Activated CD8-positive, alpha-beta memory T cell treated with anti-CD3 and anti-CD28 coated beads, Interleukin-2, amount 10 ng/mL, durations not matched to agents 7 days and 5 days (primary cell): ENCODE results near the gene SREBF2. TPM values are rescaled to one million over a fixed set of nuclear protein-coding genes. Genes with fewer than 3 reads are reported as not detected.
A peak's percentile ranks its signal among the peaks of the same experiment; 100 is the strongest.

ENCODE experiments used
- ATAC-seq: fragments of 150-1000 bp; cut with Tn5 transposase; one replicate; pipeline ENCODE4 v1.10.0; 2021; ENCODE audit warnings: moderate library complexity
- CTCF ChIA-PET: fragments of 350-600 bp; sonication (Branson Sonifier 250); formaldehyde crosslinking; loops from one replicate; lab custom pipeline; 2021; ENCODE audit warnings: antibody characterized with exemption; lab: Charles Lee
- DNase-seq: peaks from one replicate; pipeline ENCODE4 v3.0.0-alpha.2; 2020
- H3K27ac Mint-ChIP-seq: one replicate; pipeline ENCODE4 v1.8.0; 2021; ENCODE audit warnings: mild to moderate bottlenecking, mixed read lengths
- H3K27me3 Mint-ChIP-seq: one replicate; pipeline ENCODE4 v1.8.0; 2021; ENCODE audit warnings: mixed read lengths
- H3K36me3 Mint-ChIP-seq: one replicate; pipeline ENCODE4 v1.8.0; 2021; ENCODE audit warnings: mild to moderate bottlenecking, mixed read lengths
- H3K4me1 Mint-ChIP-seq: one replicate; pipeline ENCODE4 v1.8.0; 2021; ENCODE audit warnings: mixed read lengths
- H3K4me3 Mint-ChIP-seq: one replicate; pipeline ENCODE4 v1.8.0; 2021; ENCODE audit warnings: mild to moderate bottlenecking, moderate library complexity, mixed read lengths
- H3K9me3 Mint-ChIP-seq: one replicate; pipeline ENCODE4 v1.8.0; 2022; ENCODE audit warnings: low read depth, mixed read lengths
- total RNA-seq, 2 experiments: library from RNA; stranded (reverse); gene quantifications; one replicate each; pipeline ENCODE4 v1.2.3, GENCODE V29; 2021

SREBF2 gene
- total RNA-seq, 2 experiments from 2014 or later = 130 to 135 TPM

DNA sequence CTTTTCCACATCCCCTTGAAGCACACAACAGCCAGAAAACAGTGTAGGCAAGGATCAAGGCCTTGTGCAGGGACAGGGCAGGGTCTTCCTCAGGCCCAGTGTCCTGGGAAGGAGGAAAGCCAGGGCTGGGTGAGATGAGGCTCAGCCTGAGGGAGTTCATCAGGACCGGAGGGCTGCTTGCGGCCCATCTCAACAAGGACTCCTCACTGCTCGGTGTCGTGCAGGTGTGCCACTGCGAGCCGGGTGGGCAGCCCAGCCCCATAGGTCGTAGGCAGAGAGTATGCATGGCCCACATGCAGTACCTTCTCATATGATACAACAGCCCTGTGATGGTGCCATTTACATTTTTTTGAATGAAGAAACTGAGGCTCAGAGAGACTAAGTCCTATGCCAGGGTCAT, 69.1 kb downstream of the SREBF2 start:
- DNase-seq = no peak
- CTCF ChIA-PET = no interaction called here
- Mint-ChIP-seq H3K27ac (peak overlapping the region; percentile 24), H3K9me3 (no peaks in the 10 kb centered on the region), H3K36me3 (peaks cover 15% of the 10 kb centered on the region), H3K27me3 (no peaks in the 10 kb centered on the region), H3K4me3 (no peak overlapping the region), H3K4me1 (peaks cover 7% of the 10 kb centered on the region)
- no peak for ATAC-seq

DNA sequence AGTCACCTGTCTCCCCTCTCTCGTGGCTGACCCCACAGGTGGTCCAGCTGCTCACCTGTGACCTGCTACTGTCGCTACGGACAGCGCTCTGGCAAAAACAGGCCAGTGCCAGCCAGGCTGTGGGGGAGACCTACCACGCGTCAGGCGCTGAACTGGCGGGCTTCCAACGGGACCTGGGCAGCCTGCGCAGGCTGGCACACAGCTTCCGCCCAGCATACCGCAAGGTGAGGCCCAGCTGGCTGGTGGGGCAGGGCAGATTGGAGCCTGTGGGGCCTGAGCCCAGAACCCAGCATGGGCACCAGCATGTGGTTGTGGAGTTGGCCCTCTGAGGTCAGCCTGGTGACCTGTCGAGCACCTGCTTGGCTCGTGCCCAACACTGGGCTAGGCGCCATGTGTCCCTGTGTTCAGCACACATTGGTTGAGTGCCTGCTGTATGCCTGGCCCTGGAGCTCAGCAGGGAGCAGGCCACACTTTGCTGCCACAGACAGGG, 70.1 kb downstream of the SREBF2 start:
- Mint-ChIP-seq H3K4me3 (no peak overlapping the region), H3K4me1 (peaks cover 8% of the 10 kb centered on the region), H3K27ac (no peak overlapping the region), H3K27me3 (no peaks in the 10 kb centered on the region), H3K36me3 (peaks cover 9% of the 10 kb centered on the region), H3K9me3 (no peaks in the 10 kb centered on the region)
- ATAC-seq (no peak), DNase-seq (no peak)
- CTCF ChIA-PET = interaction anchor here (0.6 to 1.3 kb wide), 4 partner anchors 11 to 205 kb away, joined by 3 to 4 read pairs (median 3); no protein-coding TSS in a partner anchor

DNA sequence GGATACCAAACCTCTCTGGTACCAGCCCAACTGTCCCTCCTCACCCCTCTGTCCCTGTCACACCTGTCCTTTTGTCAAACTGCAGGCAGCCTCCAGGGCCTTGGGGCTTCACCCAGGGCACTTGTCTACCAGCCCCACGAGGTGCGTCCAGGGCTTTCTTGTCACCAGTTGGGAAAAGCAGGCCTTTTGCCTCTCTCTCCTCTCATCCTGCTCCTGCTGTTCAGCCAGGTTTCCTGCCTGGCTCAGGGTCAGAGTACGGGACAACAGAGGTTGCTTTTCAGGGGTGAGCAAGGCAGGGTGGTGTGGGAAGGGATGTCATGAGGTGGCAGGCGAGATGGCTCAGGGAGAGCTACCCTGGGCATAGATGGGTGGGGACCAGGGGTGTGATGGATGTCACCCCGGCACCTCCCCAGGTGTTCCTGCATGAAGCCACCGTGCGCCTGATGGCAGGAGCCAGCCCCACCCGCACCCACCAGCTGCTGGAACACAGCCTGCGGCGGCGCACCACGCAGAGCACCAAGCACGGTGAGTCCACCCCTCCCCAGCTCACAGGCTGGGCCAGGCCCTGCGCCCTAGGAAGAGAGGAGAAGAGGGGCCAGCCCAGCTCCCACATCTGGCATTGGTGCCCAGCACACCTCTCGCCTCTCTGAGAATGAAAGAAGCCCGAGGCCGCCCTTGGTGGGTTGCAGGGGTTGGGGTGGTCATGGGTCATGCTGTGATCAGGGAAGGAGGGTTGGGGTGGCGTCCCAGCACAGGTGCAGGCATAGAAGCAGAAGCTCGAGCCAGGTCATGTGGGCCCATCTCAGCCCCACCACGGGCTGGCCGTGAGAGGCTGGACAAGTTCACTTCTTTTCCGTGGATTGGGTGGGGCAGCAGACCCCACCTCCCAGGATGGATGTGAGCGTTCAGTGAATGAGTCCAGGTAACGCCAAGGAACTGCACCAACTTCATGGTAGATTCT, 71.8 kb downstream of the SREBF2 start:
- DNase-seq (no peak), ATAC-seq (no peak)
- no peaks in the 10 kb centered on the region for H3K9me3 Mint-ChIP-seq
- no peak overlapping the region for H3K4me3 Mint-ChIP-seq
- peaks cover 24% of the 10 kb centered on the region for H3K4me1 Mint-ChIP-seq
- peaks cover 3% of the 10 kb centered on the region for H3K36me3 Mint-ChIP-seq
- H3K27me3 Mint-ChIP-seq = peaks cover 8% of the 10 kb centered on the region
- CTCF ChIA-PET = interaction anchor here (1.9 kb wide), 1 partner anchor 36 kb away, joined by 4 read pairs; no protein-coding TSS in a partner anchor
- no peak overlapping the region for H3K27ac Mint-ChIP-seq

GRCh38 chr22:41905411-41906202, 72.7 kb downstream of the SREBF2 start:
- ATAC-seq (no peak), DNase-seq (no peak)
- peaks cover 3% of the 10 kb centered on the region for H3K36me3 Mint-ChIP-seq
- H3K27me3 Mint-ChIP-seq = peaks cover 11% of the 10 kb centered on the region
- H3K9me3 Mint-ChIP-seq = no peaks in the 10 kb centered on the region
- peak overlapping the region; percentile 20 for H3K27ac Mint-ChIP-seq
- H3K4me1 Mint-ChIP-seq = peaks cover 25% of the 10 kb centered on the region
- no peak overlapping the region for H3K4me3 Mint-ChIP-seq
- CTCF ChIA-PET = interaction anchor here (1.9 kb wide), 1 partner anchor 35 kb away, joined by 4 read pairs; no protein-coding TSS in a partner anchor

- no peak for ATAC-seq
- Mint-ChIP-seq H3K27me3 (peaks cover 20% of the 10 kb centered on the region), H3K4me3 (no peak overlapping the region), H3K4me1 (peaks cover 27% of the 10 kb centered on the region), H3K27ac (no peak overlapping the region), H3K9me3 (no peaks in the 10 kb centered on the region), H3K36me3 (peaks cover 3% of the 10 kb centered on the region)
- CTCF ChIA-PET = interaction anchor here (0.5 to 2.7 kb wide), 2 partner anchors 34 to 82 kb away, joined by 5 to 15 read pairs; no protein-coding TSS in a partner anchor
- DNase-seq = no peak
These were observed 73.9 kb downstream of the SREBF2 start for GRCh38 chr22:41906822-41907221.

GRCh38 chr22:41907436-41908401, 74.8 kb downstream of the SREBF2 start:
- ATAC-seq = peak; percentile 24

DNA sequence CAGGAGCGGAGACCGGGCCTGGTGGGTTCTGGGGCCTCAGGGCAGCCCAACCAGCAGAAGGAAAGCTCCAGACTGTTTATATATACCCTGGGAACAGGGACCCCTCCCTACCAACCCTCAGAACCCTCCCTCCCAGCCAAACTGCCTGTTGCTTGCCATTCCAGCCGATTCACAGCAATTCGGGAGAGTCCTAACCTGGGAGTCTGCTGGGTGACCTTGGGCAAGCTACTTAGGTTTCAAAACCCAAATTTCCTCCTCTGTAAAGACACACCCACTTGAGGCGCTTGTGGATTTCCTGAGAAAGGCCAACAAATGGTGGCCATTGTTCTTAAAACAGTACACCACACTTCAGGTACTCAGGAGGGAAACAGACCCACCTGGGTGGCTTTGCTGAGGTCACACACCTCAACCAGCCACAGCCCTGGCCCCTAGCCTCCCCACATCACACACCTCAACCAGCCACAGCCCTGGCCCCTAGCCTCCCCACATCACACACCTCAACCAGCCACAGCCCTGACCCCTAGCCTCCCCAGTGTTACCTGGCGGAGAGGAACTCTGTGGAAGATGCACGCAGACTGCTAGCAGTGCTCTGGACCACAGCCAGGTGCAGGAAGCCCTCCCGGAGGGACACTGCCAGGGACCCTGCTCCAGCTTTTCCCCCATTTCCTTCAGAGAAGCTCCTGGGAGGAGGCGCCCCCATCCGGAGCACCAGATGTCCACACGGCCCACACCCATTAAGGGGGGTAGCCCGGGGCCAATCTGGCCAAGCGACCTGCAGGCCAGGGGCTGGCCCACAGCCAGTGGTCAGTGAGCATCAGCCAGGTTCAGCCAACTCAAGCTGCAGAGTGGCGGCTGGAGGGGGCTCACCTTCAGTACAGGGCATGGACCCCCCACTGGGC, 75.8 kb downstream of the SREBF2 start:
- Mint-ChIP-seq H3K27me3 (peaks cover 38% of the 10 kb centered on the region), H3K4me3 (peak overlapping the region; percentile 32), H3K4me1 (peaks cover 27% of the 10 kb centered on the region), H3K36me3 (peaks cover 3% of the 10 kb centered on the region), H3K9me3 (no peaks in the 10 kb centered on the region), H3K27ac (peak overlapping the region; percentile 63)
- peak; percentile 37 for ATAC-seq
- CTCF ChIA-PET = interaction anchor here (0.8 to 2.7 kb wide), 9 partner anchors 8 to 505 kb away, joined by 3 to 15 read pairs (median 4); partner anchors contain the start of genes CENPM and TNFRSF13C
- DNase-seq = peak; percentile 73

More at GRCh38 chr22:41907436-41908401, 74.8 kb downstream of the SREBF2 start:
- peak overlapping the region; percentile 63 for H3K27ac Mint-ChIP-seq
- H3K27me3 Mint-ChIP-seq = peaks cover 29% of the 10 kb centered on the region
- no peaks in the 10 kb centered on the region for H3K9me3 Mint-ChIP-seq
- H3K4me3 Mint-ChIP-seq = no peak overlapping the region
- peaks cover 27% of the 10 kb centered on the region for H3K4me1 Mint-ChIP-seq
- peak; percentile 54 for DNase-seq
- CTCF ChIA-PET = interaction anchor here (0.5 to 2.7 kb wide), 10 partner anchors 9 to 504 kb away, joined by 3 to 15 read pairs (median 4); partner anchors contain the start of genes CENPM and TNFRSF13C
- H3K36me3 Mint-ChIP-seq = peaks cover 3% of the 10 kb centered on the region

GRCh38 chr22:41909310-41910049, 76.6 kb downstream of the SREBF2 start:
- Mint-ChIP-seq H3K27me3 (peaks cover 38% of the 10 kb centered on the region), H3K27ac (no peak overlapping the region), H3K4me1 (peaks cover 27% of the 10 kb centered on the region), H3K36me3 (peaks cover 3% of the 10 kb centered on the region), H3K9me3 (no peaks in the 10 kb centered on the region), H3K4me3 (no peak overlapping the region)
- CTCF ChIA-PET = interaction anchor here (2.0 to 2.7 kb wide), 3 partner anchors 17 to 242 kb away, joined by 6 to 15 read pairs (median 12); partner anchors contain the start of gene TNFRSF13C
- ATAC-seq (no peak), DNase-seq (no peak)

DNA sequence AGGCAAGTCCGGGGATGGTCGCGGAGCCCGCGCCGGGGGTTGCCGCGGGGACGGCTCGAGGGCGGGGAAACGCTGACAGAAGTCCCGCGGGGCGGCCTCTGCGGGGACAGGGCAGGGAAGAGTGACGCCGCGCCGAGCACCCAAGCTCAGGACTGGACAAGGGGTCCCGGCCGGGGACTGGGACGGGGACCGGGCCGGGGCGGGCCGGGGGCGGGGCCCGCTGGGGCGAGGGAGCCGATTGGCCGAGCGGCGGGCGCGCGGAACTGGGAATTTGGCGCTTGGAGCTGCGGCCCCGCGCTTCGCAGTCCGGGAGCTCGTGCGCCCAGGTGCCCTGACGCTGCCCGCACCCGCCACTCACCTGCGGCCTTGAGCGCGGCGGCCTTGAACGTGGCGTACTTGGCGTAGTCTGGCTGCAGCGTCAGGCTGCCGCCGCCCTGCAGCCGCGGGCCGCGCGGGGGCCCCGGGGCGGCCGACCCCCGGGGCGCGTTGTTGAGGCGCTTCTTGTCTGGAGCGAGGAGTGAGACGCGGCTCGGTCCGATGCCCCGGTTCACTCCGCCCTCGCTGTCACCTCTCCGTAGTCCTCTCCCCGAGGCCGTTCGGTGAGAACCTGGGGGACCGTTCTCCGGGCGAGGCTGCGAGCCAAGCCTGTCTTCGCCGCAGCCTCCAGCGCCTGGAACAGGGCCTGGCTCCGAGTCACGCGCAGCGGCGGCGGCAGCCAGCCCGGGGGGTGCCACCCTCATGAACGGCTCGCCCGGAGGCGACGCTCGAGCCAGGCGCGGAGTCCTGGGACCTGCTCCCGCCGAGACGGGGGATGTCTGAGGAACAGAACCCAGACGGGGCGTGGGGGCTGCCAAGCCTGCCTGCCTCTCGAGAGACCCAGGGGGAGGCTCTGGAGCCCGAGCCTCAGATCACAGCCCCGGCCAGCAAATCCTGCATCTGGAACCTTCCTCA, 77.4 kb downstream of the SREBF2 start:
- no peak overlapping the region for H3K4me3 Mint-ChIP-seq
- no peak overlapping the region for H3K27ac Mint-ChIP-seq
- peaks cover 40% of the 10 kb centered on the region for H3K27me3 Mint-ChIP-seq
- DNase-seq (no peak), ATAC-seq (peak; percentile 25)
- CTCF ChIA-PET = interaction anchor here (1.0 kb wide), 1 partner anchor 223 kb away, joined by 3 read pairs; no protein-coding TSS in a partner anchor
- no peaks in the 10 kb centered on the region for H3K9me3 Mint-ChIP-seq
- peaks cover 3% of the 10 kb centered on the region for H3K36me3 Mint-ChIP-seq
- peaks cover 27% of the 10 kb centered on the region for H3K4me1 Mint-ChIP-seq
